GM12864 (cell line): ENCODE measurements around the gene AFF3.

Source experiments
- DNase-seq: peaks from one replicate; pipeline ENCODE4 v3.0.0-alpha.2; 2011; ENCODE audit warnings: low read depth
- H3K4me3 ChIP-seq: 2 replicates; pipeline ENCODE4 v1.5.1; 2011; ENCODE audit warnings: mild to moderate bottlenecking, low read depth, low read length, control low read depth
- TF ChIP-seq, protein P1 (sequence below): IDR thresholded peaks from 2 replicates; pipeline ENCODE4 v1.5.1; 2011; ENCODE audit warnings: low read depth, mild to moderate bottlenecking, moderate library complexity, low read length, control low read depth, inconsistent platforms; ENCODE audit errors: missing control alignments

AFF3 gene

DNA sequence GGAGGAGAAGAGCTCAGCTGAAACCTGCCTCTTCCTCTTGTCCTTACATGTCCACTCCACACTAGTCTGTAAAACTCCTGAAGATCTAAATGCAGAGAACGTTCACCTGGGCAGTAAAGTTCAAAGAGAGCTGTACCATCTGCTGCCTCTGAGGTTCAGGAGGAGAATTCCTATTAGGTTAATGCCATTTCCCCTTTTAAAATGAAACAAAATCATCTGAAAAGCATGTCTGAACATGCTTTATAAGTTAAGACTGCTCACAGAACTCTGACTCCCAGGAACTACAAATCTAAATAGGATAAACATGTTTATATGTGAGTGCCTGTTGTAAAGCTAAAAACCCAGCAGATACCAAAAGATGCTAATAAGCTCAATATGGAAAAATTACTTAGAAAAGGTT lies 164.4 kb downstream of the AFF3 start:
- no peak overlapping the region for H3K4me3 ChIP-seq
- TF ChIP-seq, protein P1, sequence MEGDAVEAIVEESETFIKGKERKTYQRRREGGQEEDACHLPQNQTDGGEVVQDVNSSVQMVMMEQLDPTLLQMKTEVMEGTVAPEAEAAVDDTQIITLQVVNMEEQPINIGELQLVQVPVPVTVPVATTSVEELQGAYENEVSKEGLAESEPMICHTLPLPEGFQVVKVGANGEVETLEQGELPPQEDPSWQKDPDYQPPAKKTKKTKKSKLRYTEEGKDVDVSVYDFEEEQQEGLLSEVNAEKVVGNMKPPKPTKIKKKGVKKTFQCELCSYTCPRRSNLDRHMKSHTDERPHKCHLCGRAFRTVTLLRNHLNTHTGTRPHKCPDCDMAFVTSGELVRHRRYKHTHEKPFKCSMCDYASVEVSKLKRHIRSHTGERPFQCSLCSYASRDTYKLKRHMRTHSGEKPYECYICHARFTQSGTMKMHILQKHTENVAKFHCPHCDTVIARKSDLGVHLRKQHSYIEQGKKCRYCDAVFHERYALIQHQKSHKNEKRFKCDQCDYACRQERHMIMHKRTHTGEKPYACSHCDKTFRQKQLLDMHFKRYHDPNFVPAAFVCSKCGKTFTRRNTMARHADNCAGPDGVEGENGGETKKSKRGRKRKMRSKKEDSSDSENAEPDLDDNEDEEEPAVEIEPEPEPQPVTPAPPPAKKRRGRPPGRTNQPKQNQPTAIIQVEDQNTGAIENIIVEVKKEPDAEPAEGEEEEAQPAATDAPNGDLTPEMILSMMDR, result no peak
- no peak for DNase-seq

DNA sequence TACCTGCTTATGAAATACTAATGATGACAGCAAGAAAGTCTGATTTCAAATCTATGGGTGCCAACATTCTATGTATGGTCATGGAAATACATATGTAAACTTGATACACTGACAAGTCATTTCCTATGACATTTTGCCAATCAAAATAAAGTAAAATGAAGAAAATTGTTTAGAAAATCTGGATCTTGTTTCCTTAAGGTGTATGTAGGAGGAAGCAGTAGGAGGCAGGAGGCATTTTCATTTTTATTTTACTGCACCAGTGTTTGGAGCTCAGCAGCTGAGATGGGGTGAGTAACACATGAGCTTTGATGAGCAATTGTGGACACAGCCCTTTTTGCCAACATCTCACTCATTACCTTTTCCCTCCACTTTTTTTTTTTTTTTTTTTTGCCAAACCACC lies 167.0 kb downstream of the AFF3 start:
- no peak overlapping the region for H3K4me3 ChIP-seq
- no peak for DNase-seq
- TF ChIP-seq, protein P1, result no peak

DNA sequence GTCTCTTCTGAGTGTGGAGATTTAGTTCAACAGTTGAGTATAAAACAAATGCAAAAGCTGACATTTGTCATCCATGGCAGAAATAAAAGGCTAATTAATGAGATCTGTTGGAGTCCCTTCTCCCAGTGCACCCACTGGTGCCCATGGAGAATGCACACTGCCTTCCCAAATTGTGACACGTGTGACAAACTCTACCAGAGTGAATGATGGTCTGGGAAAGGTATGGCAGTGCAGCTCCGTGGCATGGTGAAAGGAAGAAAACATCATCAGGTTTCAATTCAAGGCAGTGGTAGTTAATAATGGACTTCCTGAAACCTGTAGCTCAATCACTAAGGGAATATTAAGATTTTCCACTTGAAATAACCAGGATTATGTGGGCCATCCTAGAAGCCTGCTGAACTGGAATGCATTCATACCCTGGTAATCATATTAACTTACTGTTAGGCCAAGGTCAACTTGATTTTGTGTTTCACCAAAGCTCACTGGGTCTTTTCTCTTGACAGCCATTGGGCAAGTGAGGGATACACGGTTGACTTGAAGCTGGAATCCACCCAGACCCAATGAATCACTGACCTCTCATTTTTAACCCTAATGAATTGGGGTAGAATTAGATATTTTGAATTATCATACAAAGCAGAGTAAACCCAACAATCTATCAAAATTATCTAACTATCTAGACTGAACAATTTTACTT lies 167.6 kb downstream of the AFF3 start:
- H3K4me3 ChIP-seq, result no peak overlapping the region

DNA sequence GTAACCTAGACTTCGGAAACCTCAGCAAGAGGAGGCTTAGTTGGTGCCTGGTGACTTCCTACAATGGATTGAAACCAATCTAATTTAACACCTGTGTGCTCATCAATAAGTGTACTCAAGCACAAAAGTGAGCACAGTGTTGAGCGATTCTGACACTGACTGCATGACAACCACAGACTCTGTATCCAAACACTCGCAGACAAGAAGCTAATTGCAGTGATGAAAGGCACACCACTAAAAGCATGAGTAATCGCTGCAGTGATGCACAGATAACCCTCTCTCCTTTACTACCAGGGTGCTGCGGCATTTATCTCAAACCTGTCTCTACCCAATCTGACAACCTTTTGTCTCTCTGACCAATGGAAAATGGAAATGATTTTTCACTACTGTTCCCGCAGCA lies 168.1 kb downstream of the AFF3 start:
- TF ChIP-seq, protein P1, result no peak
- no peak for DNase-seq
- H3K4me3 ChIP-seq, result no peak overlapping the region

More for the DNA sequence above, 167.6 kb downstream of the AFF3 start:
- no peak for DNase-seq
- TF ChIP-seq, protein P1, result no peak

DNA sequence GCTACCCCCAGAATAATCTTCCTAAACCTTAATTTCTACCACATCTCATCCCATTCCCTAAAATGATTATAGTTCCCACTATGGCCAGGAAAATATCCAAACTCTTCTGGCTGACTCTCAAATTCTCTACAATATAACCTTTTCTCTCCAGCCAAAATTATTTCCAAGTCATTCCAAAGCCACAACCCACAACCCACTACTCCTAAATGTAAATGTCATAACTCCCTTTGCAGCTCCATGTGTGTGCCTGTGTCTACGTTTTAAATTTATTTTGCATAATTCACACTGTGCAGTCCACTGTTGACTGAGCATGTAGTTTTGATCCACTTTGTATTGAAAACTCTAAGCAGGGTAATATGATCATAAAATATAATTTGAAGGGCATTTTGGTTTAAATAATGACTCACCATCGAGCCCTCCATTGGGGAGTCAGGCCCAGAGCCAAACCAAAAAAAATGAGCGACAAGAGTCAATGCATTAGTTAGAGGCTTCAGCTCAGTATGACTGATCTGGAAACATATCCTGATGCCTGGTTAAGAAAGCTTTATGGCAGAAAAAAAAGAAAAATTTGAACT lies 171.0 kb downstream of the AFF3 start:
- TF ChIP-seq, protein P1, result no peak
- no peak for DNase-seq
- no peak overlapping the region for H3K4me3 ChIP-seq

DNA sequence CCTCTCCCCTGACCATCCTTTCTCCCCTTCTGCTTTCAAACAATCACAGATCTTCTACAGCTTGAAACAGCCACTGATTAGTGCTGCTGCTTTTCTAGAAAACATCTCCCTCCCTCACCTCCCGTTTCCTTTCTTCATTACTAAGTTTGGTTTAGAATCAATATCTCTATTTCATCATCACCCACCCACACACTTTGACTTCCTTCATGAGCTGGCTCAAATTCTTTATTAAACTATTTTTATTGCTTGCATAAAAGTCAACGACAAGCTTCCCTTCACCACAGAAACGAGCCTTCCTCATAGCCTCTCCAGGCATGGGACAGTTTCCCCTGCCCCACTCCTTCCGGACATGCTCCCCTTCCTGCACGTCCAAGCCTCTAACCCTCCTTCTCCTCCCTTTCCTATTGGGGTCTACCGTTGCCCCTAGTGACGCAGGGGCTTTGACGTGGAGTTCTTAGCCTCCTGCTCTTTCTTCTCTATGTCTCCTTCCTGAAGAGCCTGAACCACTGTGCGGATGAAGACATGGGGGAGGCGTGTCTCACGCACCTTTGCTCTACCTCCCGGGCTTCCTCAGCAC lies 172.0 kb downstream of the AFF3 start:
- no peak for DNase-seq
- no peak overlapping the region for H3K4me3 ChIP-seq
- TF ChIP-seq, protein P1, result no peak
